ENCODE results near the gene NPC1L1.

Gene NPC1L1

GRCh38 chr7:44477938-44478337 lies 63.2 kb downstream of the NPC1L1 start:
- in situ Hi-C loops (cut with MboI; ENCODE audit: low sequenced_read_pairs), result no loop called here

DNA sequence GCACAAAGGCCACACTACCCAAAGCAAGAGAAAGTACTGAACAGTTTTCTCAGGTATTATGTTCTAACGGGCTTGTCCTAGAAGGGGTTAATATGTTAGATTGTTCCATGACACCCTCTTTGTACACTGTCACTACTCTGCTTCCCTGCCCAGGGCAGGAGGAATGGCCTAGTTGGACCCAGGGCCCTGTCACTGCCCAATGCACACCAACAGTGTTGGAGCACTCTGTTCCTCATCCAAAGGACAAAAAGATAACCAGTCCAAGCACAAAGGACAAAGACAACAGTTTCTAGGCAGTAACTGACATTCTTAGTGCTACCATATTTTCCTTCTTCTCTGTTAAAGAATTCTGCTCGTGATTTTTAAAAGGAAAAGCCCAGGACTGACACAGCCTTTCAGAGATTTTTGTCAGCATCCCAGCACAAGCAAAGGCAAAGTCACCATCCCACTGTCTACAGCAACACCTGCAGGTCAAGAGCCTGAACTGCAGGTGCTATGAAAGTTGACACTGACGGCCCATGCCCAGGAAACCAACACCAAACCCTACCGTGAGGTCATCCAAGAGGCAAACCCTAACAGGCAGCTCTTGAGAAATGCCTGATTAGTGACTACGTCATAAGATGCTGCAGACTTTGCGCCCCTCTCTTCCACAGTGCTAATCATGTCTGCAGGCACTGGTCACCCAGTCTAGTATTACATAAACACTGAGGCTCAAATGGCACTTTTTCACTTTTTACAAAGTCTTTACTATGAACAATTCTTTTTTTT lies 63.9 kb downstream of the NPC1L1 start:
- in situ Hi-C loops (cut with MboI; ENCODE audit: low sequenced_read_pairs), result no loop called here

DNA sequence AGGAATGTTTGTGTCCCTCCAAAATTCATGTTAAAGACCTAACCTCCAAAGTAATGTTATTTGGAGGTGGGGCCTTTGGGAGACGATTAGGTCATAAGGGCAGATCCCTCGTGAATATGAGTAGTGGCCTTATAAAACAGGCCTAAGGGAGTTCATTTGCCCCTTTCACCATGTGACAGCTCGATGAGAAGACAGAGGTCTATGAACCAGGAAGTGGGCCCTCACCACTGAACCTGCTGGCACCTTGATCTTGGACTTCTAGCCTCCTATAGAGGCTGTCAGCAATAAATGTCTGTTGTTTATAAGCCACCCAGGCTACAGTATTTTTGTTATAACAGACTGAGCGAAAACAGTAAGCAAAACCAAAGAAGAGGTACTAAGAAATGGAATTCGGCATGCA lies 64.8 kb downstream of the NPC1L1 start:
- in situ Hi-C loops (cut with MboI; ENCODE audit: low sequenced_read_pairs), result no loop called here

GRCh38 chr7:44473295-44473694 lies 67.8 kb downstream of the NPC1L1 start:
- in situ Hi-C loops (cut with MboI; ENCODE audit: low sequenced_read_pairs), result no loop called here

DNA sequence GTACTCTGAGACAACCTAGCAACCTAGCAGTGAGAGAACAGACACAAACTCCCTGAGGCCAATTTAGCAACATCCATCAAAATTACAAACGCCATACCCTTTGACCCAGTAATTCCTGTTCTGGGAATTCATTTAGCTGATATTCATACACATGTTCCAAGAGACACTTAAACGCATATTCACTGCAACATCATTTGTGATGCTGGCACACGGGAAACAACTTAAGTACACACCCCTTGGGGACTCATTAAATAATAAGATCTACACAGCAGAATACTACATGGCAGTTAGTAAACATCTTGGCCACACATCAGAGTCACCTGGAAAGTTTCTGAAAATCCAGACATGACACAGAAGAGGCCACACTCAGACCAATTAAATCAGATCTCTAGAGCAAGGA lies 68.3 kb downstream of the NPC1L1 start:
- in situ Hi-C loops (cut with MboI; ENCODE audit: low sequenced_read_pairs), result no loop called here

- in situ Hi-C loops (cut with MboI; ENCODE audit: low sequenced_read_pairs), result no loop called here
Observed at GRCh38 chr7:44471850-44472249, 69.3 kb downstream of the NPC1L1 start.

DNA sequence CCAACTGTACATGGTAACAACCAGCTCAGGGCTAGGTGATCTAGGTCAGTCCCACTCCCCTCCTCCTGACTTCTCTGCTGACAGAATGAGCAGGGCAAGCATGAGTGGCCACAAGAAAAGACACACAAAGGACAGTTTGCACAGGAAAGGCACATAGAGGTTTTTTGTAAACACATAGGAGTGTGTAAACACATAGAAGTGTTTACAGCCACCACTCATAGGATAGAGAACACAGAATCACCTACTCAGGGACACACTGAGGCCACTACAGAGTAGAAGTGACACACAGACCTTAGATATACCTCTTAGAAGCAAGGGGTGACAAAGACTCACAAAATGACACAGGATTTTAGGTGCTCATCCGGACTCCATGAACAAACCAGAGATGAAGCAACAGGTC lies 69.7 kb downstream of the NPC1L1 start:
- in situ Hi-C loops (cut with MboI; ENCODE audit: low sequenced_read_pairs), result no loop called here

DNA sequence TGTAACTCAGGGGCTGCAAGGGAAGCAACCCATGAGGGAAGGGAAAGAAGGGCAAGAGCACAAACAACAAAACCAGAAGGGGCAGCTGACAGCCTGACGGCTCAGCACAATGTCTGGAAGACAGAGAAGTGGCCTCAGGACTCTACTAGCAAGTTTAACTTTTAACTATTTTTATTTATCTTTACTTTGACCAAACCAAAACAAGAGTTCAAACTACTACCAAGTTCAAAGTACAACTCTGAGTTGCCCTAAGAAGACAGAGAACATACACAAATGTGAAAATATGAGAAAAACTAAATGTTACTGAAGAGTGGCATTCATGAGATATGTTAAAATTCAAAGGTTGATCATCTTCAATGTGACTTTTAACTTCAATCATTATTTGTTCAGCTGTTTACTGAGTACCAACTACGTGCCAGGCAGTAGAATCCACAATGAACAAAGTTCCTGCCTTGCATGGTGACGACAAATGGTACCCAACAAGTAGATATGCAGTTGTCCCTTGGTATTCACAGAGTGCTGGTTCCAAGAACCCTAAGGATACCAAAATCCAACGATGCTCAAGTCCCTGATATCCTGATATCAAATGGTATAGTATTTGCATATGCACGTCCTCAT lies 70.4 kb downstream of the NPC1L1 start:
- in situ Hi-C loops (cut with MboI; ENCODE audit: low sequenced_read_pairs), result no loop called here

DNA sequence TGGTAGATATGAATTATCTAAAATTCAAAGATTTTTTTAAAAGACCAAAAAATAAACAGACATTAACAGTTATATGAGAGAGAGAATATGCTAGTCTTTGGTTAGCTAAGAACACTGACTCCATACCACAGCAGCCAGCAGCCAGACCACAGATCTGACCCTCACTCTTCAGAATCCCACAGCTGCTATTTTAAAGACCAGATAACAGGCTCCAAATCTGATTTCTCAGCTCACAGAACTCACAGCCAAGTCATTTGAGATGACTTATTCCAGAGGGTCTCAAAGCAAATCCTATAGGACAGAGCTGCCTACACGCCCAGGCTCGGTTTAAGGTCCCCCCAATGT lies 71.0 kb downstream of the NPC1L1 start:
- in situ Hi-C loops (cut with MboI; ENCODE audit: low sequenced_read_pairs), result no loop called here

DNA sequence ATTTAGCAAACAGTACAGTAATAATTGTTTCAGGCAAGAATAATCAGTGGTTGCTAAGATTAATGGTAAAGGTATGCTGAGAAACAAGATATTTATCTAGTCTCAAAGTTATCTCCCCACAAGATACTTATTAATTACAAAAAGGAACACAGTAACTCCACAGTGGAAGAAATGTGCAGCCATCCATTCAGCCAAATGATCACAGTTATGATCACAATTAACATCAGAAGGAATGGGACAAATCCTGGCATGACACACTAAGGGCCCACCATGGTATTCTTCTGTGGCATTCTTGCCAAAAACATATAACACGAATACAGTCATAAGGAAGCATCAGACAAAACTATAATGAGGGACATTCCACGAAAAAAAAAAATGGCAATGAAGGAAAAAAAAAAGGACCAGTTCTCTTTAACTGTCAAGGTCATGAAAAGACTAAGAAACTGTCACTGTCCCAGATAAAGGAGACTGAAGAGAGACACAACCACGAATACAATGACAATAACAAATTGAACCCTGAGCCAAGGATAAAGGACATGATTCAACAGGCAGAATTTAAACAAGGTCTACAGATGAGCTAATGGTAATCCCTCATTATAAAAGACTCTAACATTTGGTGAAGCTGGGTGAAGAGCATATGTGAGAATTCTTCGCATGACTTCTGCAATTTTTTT lies 71.5 kb downstream of the NPC1L1 start:
- in situ Hi-C loops (cut with MboI; ENCODE audit: low sequenced_read_pairs), result no loop called here

- in situ Hi-C loops (cut with MboI; ENCODE audit: low sequenced_read_pairs), result no loop called here
Observed at GRCh38 chr7:44467217-44467548, 73.9 kb downstream of the NPC1L1 start.

- in situ Hi-C loops (cut with MboI; ENCODE audit: low sequenced_read_pairs), result no loop called here
Observed at GRCh38 chr7:44466300-44467216, 74.6 kb downstream of the NPC1L1 start.

- in situ Hi-C loops (cut with MboI; ENCODE audit: low sequenced_read_pairs), result no loop called here
Observed at GRCh38 chr7:44465490-44465889, 75.6 kb downstream of the NPC1L1 start.

DNA sequence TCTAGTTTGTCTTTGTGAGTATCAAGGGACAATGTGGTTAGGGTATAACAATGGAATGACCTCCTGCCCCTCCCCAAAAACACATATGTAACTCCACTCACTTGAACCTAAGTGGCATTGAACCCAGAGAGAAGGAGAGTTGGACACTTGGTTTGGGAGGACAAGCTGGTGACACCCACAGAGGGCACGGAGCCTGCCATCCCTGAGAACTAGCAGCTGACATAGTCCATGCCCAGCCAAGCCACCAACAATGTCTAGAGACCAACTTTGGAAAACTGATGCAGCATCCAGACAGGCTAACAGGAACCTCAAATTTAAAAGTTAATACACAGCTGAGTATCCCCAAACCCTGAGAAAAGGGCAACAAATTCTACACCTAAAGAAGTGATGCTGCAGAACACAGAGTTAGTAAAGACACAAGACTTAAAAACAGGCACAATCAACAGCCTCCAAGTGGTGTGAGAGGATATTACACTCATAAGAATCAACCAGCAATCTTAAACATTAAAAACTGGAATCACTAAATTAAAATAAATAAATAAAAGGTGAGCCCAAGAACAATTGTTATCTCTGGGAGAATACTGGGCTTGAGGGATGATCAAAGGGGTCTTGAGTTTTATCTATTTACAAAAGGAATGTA lies 77.8 kb downstream of the NPC1L1 start:
- in situ Hi-C loops (cut with MboI; ENCODE audit: low sequenced_read_pairs), result no loop called here
